ENCODE results near the gene EIF1AX. TPM values are rescaled to one million over a fixed set of nuclear protein-coding genes. Genes with fewer than 3 reads are reported as not detected.

The EIF1AX gene
- total and polyA plus RNA-seq, 9 of the 15 experiments (the other 6 are each of a cell fraction or from before 2014, with no cell fraction given) = 54.2 to 178 (median 73.5) TPM

- no peak for DNase-seq (ENCODE audit: extremely low read depth in 1 of 4, low spot score in 3 of 4)
- in situ Hi-C loops (cut with MboI) (no loop called here), intact Hi-C loops (cut with micrococcal nuclease) (no loop called here)
- Histone ChIP-seq H3K27ac (ENCODE audit: extremely low read depth, low read depth, low read length) (no peak overlapping the region), H3K27me3 (ENCODE audit: control insufficient read depth in 2 of 2, insufficient read depth in 2 of 2, low read length in 2 of 2) (peaks cover 0 to 9% of the 10 kb centered on the region in 2 experiments; a peak in 1 of 5 replicates), H3K9ac (ENCODE audit: insufficient read depth in 1 of 2, low read depth in 2 of 2, low read length in 2 of 2) (no peak overlapping the region), H3K4me1 (replicated peaks in 1 of 2; ENCODE audit: control insufficient read depth in 2 of 2, insufficient read depth in 2 of 2, low read length in 2 of 2) (no peaks in the 10 kb centered on the region), H3K9me3 (replicated peaks; ENCODE audit: control insufficient read depth, insufficient read depth, low read depth, low read length) (no peaks in the 10 kb centered on the region), H4K20me1 (replicated peaks; ENCODE audit: control insufficient read depth, insufficient read depth, low read length) (no peaks in the 10 kb centered on the region), H3K4me3 (no peak overlapping the region), H3K4me2 (ENCODE audit: insufficient read depth, low read length) (no peak overlapping the region), H3K79me2 (ENCODE audit: control insufficient read depth, insufficient read depth, low read length) (no peaks in the 10 kb centered on the region), H3K36me3 (ENCODE audit: control insufficient read depth, insufficient read depth, low read length) (no peaks in the 10 kb centered on the region), H2AFZ (ENCODE audit: low read depth, low read length) (no peak overlapping the region), H3K9me1 (ENCODE audit: control insufficient read depth, insufficient read depth, low read length) (no peaks in the 10 kb centered on the region)
- POLR2A ChIA-PET = no interaction called here
- no peak for ATAC-seq
- CTCF ChIA-PET (ENCODE audit: low intra/inter-chr PET ratio) = no interaction called here
- TF ChIP-seq ZNF263 (CRISPR knock-in tag; IDR thresholded peaks at IDR 0.05; ENCODE audit: borderline replicate concordance) (no peak), ZC3H4 (CRISPR knock-in tag; IDR thresholded peaks at IDR 0.05; ENCODE audit: borderline replicate concordance) (no peak), CTCF (IDR thresholded peaks at IDR 0.05 in 2 of 3, conservative IDR thresholded peaks at IDR 0.05 in 1 of 3; ENCODE audit: insufficient read depth in 2 of 3, low read depth in 1 of 3, low read length in 3 of 3) (no peak), IRF2 (CRISPR knock-in tag; IDR thresholded peaks at IDR 0.05) (no peak), OTX1 (CRISPR knock-in tag; IDR thresholded peaks at IDR 0.05) (no peak), CBX2 (IDR thresholded peaks at IDR 0.05; ENCODE audit: insufficient read depth, low read length, poor library complexity, severe bottlenecking) (no peak), ZNF75A (CRISPR knock-in tag; IDR thresholded peaks at IDR 0.05) (no peak), GATAD2A (IDR thresholded peaks at IDR 0.05) (no peak), TFAM (CRISPR knock-in tag; conservative IDR thresholded peaks at IDR 0.05) (no peak), CGGBP1 (CRISPR knock-in tag; IDR thresholded peaks at IDR 0.05) (no peak), MBD1 (CRISPR knock-in tag; IDR thresholded peaks at IDR 0.05) (no peak)
- BruUV-seq (replicated peaks) = no TSS peak
- 0% methylated on average over 6 of the region's 6 CpGs for WGBS (ENCODE audit: insufficient coverage, low coverage, missing lambda C conversion rate)
- FAIRE-seq = no peak
These were observed 51.8 kb downstream of the EIF1AX start for GRCh38 chrX:20089845-20090244.
